GM19438 (cell line): ENCODE results near the gene NRXN3.

Source experiments
- ATAC-seq: cut with Tn5 transposase; IDR thresholded peaks from one replicate; pipeline ENCODE4 v1.9.1; 2021; ENCODE audit warnings: low read depth; ENCODE audit not compliant: unreplicated experiment

Gene NRXN3

DNA sequence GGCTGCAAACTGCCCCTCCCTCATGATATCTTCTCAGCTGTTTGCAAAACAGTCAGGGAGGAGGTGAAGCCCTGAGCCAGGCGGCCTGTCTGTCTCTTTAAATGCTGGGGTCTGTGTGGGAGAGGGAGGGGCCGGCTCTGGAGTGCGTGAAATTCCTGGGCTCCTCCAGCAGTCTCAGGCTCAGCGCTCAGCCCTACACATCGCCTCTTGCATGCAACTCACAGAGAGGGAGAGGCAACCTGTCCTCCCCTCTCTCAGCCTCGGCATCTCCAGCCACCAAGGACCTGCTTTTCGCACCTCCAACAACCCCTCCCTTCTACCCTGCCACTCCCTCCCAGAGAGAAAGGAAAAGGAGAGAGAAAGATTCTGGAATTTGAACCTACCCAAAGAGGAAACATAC is at the start of gene NRXN3:
TSS of gene NRXN3 (plus strand) at position 171 of the 400 bp plus-strand sequence. CDS start 72,721 bp downstream, outside the sequence.
- no peak for ATAC-seq

GRCh38 chr14:78122436-78122835 is 47.7 kb upstream of the NRXN3 start:
- no peak for ATAC-seq

- no peak for ATAC-seq
Measured at GRCh38 chr14:78123650-78124253, 46.4 kb upstream of the NRXN3 start.

- no peak for ATAC-seq
Measured at GRCh38 chr14:78127961-78128360, 42.2 kb upstream of the NRXN3 start.

- ATAC-seq, result no peak
Measured at GRCh38 chr14:78129375-78129774, 40.8 kb upstream of the NRXN3 start.

- no peak for ATAC-seq
Measured at GRCh38 chr14:78130356-78130755, 39.8 kb upstream of the NRXN3 start.

DNA sequence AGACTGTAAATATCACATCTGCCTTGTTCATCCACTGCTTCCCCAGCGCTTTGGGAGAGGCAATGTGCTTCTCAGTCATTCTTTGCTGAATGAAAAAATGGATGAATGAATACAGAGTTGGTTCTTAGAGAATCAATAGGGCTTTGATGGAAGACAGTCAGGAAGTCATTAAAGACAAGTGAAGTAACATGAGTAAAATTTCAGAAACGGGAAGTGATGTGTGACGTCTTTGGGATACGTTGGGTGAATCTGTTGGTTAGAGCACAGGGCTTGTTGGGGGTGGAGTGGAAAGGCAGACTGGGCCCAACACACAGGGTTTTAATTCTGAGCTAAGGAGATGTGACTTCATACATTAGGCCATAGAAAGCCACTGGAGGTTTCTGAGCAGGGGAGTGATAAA is 39.0 kb upstream of the NRXN3 start:
- ATAC-seq, result no peak

DNA sequence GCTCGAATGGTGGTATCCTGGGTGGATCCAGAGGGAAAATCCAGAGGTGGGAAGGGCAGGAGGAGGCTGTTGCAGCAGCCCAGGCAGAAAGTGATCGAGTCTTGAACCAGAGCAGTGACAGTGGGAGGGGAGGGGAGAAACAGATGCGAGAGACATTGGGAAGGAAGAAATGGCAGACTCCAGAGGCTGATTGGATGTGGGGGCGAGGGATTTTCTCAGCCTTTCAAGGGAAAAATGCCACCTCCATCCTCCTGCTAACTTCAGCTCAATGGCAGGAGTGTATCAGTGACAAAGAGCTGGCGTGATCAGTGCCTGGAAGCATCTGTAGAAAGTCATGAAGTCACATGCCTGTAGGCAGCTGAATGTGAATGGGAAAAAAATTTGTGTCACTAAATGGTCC is 38.6 kb upstream of the NRXN3 start:
- ATAC-seq, result no peak

- ATAC-seq, result no peak
Measured at GRCh38 chr14:78135450-78135891, 34.7 kb upstream of the NRXN3 start.

- ATAC-seq, result no peak
Measured at GRCh38 chr14:78136695-78137094, 33.5 kb upstream of the NRXN3 start.

DNA sequence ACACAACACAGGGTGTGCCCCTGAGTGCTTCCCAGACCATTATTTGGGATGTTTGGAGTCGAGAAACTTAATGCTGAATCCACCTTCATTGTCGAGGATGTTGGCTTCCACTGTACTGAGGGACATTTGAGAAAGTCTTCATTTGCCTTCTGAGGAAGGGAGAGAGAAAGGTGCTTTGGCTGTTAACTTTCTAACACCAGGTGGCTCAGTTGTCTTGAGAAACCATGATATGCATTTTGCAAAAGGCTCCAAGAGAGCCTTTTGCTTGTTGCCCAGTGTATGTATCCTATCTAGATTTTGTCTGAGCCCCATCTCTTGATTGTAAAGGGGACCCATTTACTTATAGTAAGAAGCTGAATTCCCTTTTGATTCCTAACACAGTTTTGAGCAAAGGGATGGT is 28.6 kb upstream of the NRXN3 start:
- no peak for ATAC-seq

GRCh38 chr14:78142998-78143397 is 27.2 kb upstream of the NRXN3 start:
- no peak for ATAC-seq

GRCh38 chr14:78143489-78144145 is 26.6 kb upstream of the NRXN3 start:
- no peak for ATAC-seq

DNA sequence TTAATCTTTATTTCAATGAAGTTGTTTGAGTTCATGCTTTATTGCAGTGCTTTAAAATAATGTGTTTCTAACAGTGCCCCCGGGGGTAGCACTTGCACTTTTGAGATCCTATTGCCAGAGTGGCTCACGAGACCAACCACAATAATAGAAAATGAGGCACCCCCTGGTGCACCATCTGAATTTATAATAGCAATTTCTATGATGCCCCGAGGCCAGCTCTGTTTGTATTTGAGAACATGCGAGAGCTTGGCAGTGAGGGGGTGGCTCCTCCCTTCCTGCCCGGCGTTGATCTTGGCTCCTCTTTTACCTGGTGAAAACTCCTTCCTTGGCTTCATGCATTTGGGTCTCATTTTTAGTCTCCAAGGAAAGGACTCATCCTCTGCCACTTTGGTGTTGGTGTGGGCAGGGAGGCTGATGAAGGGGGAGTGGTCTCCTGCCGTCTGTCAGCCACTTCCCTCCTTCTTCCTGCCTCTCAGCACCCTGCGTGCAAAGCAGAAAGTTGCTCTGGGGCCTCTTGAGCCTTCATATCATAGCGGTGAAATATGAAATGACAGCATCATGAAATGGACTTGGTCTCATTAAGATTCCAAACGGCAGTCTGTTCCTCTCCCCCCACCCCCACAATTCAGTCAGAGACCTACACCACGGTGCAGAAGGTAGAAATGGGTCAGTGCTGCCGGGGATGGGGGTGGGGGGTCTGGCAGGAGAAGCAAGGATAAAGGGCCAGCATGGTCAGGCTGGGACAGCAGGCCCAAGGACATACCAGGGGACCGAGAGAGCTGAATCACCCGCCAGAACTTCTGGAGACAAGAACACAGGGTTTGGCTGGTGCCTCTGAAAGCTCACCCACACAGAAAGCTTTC is 17.7 kb upstream of the NRXN3 start:
- ATAC-seq, result no peak

DNA sequence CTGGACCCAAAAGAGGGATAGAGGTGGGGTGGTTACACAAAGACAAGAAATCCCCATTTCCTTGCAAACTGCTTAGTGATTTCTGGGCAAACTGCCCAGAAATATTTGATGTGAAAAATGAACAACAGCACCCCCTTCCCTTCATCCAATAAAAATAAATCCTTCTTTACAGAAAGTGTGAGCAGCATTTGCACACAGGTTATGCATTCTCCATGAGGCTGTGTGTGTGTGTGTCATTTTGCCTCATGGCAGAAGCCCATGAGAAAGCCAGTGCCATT is 17.2 kb upstream of the NRXN3 start:
- no peak for ATAC-seq

DNA sequence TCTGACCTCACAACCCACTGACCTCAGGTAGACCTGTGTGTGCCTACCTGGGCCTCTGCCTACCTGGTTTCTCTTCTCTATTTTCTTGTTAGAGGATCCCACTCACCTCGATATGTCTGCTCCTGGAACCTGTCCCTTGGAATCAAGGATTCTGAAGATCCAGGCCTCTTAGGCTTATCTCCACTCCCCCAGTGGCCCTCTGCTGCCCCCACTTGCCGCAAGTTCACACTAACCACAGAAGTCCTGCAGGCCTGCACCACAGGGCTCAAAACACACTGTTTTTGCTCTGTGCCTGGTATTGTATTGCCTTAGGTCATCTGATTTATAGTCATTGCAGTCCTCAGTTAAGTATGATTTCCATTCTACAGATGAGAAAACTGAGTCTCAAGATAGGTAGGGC is 15.3 kb upstream of the NRXN3 start:
- ATAC-seq, result no peak

DNA sequence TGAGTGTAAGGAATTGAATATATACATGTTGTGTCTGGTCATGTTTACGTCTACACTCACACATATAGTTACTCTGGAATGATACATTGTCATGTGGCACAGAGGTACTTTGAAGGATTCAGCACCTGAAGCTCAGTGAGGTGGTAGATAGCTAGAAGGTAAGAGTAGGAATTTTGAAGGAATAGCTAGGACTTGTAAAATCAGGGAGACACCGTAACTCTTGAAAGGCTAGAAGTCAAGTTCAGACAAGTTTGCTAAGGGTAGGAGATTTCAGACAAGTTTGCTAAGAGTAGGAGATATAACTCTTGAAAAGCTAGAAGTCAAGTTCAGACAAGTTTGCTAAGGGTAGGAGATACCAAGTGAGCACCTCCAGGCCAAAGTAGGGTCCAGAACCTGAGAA is 14.0 kb upstream of the NRXN3 start:
- ATAC-seq, result no peak

- no peak for ATAC-seq
Measured at GRCh38 chr14:78157494-78158437, 12.4 kb upstream of the NRXN3 start.

GRCh38 chr14:78162202-78162601 is 8.0 kb upstream of the NRXN3 start:
- ATAC-seq, result no peak

GRCh38 chr14:78164226-78164853 is 5.8 kb upstream of the NRXN3 start:
- ATAC-seq, result no peak
